Astrocyte of the cerebellum (primary cell): ENCODE data around the gene TM2D3.
A peak's percentile ranks its signal among the peaks of the same experiment; 100 is the strongest.

Experiments used
- DNase-seq: peaks from one replicate; pipeline ENCODE4 v3.0.0-alpha.2; 2011; ENCODE audit warnings: low read depth
- H3K4me3 ChIP-seq: 2 replicates; pipeline ENCODE4 v1.5.1; 2011; ENCODE audit warnings: mild to moderate bottlenecking, low read depth, low read length, moderate library complexity
- CTCF ChIP-seq: IDR thresholded peaks from 2 replicates; pipeline ENCODE4 v1.5.1; 2012; ENCODE audit warnings: low read length, low read depth, moderate library complexity, mild to moderate bottlenecking; ENCODE audit errors: missing control alignments
- in situ Hi-C: cut with HindIII; loops from 2 replicates; pipeline ENCODE4 v1.10.0; 2017; ENCODE audit warnings: low sequenced_read_pairs

TM2D3 gene

GRCh38 chr15:101617390-101617965, 34.7 kb downstream of the TM2D3 start:
- in situ Hi-C loops = no loop called here

GRCh38 chr15:101615986-101616848, 36.0 kb downstream of the TM2D3 start:
- no peak for TF ChIP-seq CTCF
- in situ Hi-C loops = no loop called here
- peak; percentile 19 for DNase-seq
- no peak overlapping the region for H3K4me3 ChIP-seq

More at GRCh38 chr15:101617390-101617965, 34.7 kb downstream of the TM2D3 start:
- no peak for TF ChIP-seq CTCF
- no peak overlapping the region for H3K4me3 ChIP-seq
- no peak for DNase-seq

DNA sequence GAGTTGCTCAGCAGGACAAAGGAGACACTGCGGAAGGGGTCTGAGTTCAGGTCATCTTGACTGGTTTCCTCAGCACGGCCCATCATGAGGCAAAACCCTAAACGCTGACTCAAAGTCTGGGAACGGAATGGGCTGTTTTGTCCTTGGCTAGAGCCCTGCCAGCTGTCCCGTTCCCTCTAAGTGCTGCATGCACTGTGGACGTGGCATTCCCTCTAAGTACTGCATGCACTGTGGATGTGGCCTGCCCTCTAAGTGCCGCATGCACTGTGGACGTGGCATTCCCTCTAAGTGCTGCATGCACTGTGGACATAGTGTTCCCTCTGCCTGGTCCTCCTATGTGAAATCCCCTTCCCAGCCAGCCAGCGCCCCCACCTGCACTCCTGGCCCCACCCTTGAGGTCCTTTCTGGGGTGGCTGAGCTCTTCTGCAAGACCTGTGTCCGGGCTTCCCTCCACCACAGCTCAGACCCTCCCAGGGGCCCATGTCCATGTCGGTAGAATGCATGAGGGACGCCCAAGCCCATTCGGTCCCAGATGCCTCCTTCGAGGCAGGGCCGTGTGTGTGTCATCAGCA, 36.7 kb downstream of the TM2D3 start:
- no peak for DNase-seq
- TF ChIP-seq CTCF = no peak
- in situ Hi-C loops = no loop called here
- no peak overlapping the region for H3K4me3 ChIP-seq

DNA sequence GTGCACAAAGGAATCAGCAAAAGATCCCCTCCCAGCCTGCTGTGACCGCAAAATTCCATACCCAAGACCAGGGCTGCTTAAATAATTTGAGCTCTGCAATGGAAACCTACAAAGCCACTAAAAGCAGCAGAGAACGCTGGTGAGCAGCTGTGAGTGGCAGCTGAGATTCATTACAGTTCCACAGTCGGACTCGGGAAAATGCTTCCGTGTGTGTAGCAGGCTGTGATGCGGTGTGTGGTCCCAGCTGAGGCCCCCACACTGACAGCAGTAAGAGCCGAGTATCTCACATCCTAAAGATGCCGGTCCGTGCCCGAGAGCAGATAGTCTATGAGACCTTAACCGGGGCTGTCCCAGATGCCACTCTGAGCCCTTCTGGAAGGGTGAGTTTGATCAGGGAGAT, 37.4 kb downstream of the TM2D3 start:
- in situ Hi-C loops = no loop called here
- H3K4me3 ChIP-seq = no peak overlapping the region
- DNase-seq = no peak
- TF ChIP-seq CTCF = no peak

DNA sequence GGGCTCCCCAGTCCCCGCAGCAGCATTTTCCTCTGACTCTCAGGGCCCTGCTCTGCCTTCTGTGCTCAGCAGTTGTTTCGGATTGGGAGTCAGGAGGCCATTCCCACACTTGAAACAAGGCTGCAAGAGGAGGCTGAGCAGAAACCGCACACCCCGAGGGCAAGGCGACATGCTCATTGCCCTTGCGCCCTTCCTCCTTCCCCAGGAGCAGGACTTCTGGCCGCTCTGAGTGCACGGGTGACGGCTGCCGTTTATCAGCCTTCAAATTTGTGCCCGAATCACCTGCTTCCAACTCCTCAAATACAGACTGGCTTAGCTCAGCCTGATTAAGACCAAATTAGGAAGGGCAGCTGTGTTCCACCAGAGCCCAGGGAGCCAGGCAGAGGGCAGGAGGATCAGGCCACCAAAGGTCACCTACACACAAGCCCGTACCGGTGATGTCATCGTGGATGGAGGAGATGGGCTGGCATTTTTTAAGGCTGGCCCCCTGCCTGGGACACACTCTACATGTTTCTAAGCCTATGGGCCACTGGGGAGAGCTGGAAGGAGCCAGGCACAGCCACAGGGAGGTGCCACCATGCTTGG, 38.1 kb downstream of the TM2D3 start:
- no peak overlapping the region for H3K4me3 ChIP-seq
- TF ChIP-seq CTCF = no peak
- no peak for DNase-seq
- in situ Hi-C loops = no loop called here

DNA sequence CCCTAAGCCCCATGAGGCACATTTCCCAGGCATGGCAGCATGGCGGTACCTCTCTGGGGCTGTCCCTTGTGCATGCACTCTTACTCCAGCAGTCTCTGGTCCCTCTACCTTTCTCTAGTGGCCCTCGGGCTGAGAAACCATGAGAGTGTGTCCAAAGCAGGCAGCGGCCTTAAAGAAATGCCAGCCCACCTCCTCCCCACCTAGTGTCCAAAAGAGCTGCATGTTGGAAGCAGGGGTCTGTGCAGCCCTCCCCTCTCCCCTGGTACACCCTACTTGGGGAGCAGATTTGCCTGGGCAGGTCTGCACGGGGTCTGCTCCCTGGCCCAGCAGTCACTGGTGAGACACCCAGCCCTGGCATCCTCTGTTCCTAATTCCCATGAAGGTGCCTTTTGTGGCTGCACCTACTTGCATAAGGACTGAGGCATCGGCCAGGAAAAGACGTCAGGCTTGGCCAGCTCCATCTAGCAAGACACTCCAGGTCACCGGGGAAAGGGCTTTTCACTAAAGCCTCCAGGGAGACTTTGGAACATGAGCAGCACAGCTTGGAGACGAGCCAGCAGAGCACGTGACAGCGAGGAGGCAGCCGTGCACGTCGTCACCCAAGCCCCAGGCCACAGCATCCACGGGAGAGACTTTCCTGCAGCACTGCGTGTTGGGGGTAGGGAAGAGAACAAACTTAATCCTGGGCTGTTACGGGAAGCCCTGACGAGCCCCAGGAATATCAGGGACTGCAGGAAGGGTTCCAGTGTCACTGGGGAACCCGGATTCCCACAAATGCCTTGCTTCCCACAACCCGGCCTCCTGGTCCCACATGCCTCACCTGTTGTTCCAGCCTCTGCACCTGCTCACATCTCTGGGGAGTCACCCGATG, 38.8 kb downstream of the TM2D3 start:
- DNase-seq = no peak
- H3K4me3 ChIP-seq = no peak overlapping the region
- in situ Hi-C loops = no loop called here
- no peak for TF ChIP-seq CTCF
